Measurements from ENCODE around the gene NFIA.

Gene NFIA

GRCh38 chr1:61173118-61173517 is 90.8 kb downstream of the NFIA start:
- TF ChIP-seq, protein P1, sequence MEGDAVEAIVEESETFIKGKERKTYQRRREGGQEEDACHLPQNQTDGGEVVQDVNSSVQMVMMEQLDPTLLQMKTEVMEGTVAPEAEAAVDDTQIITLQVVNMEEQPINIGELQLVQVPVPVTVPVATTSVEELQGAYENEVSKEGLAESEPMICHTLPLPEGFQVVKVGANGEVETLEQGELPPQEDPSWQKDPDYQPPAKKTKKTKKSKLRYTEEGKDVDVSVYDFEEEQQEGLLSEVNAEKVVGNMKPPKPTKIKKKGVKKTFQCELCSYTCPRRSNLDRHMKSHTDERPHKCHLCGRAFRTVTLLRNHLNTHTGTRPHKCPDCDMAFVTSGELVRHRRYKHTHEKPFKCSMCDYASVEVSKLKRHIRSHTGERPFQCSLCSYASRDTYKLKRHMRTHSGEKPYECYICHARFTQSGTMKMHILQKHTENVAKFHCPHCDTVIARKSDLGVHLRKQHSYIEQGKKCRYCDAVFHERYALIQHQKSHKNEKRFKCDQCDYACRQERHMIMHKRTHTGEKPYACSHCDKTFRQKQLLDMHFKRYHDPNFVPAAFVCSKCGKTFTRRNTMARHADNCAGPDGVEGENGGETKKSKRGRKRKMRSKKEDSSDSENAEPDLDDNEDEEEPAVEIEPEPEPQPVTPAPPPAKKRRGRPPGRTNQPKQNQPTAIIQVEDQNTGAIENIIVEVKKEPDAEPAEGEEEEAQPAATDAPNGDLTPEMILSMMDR (IDR thresholded peaks at IDR 0.05; ENCODE audit: low read length): no peak
- TF ChIP-seq EZH2 (optimal IDR thresholded peaks at IDR 0.05; ENCODE audit: low read depth, low read length): no peak
- TF ChIP-seq EZH2phosphoT487 (IDR thresholded peaks at IDR 0.05; ENCODE audit: low read length): no peak

GRCh38 chr1:61174060-61174795 is 91.9 kb downstream of the NFIA start:
- H3K9ac ChIP-seq (ENCODE audit: low read length): no peak overlapping the region
- H3K4me1 ChIP-seq (ENCODE audit: low read length): peaks cover 11% of the 10 kb centered on the region
- DNase-seq: peak; percentile 30
- no peak overlapping the region for H3K4me3 ChIP-seq (ENCODE audit: low read length)
- H3K9me3 ChIP-seq (replicated peaks; ENCODE audit: insufficient read depth, low read length): no peaks in the 10 kb centered on the region
- no peak overlapping the region for H2AFZ ChIP-seq (ENCODE audit: low read length)
- no peaks in the 10 kb centered on the region for H4K20me1 ChIP-seq (ENCODE audit: insufficient read depth, low read length)
- no peaks in the 10 kb centered on the region for H3F3A ChIP-seq (ENCODE audit: insufficient read depth, low read length)
- no peaks in the 10 kb centered on the region for H3K9me2 ChIP-seq (replicated peaks; ENCODE audit: insufficient read depth, low read length)
- no peaks in the 10 kb centered on the region for H3K36me3 ChIP-seq (replicated peaks; ENCODE audit: insufficient read depth, low read length)
- H3K27me3 ChIP-seq (replicated peaks; ENCODE audit: insufficient read depth, low read length): no peaks in the 10 kb centered on the region
- H3K4me2 ChIP-seq (ENCODE audit: low read depth, low read length): no peak overlapping the region
- no peak for TF ChIP-seq EZH2phosphoT487 (IDR thresholded peaks at IDR 0.05; ENCODE audit: low read length)
- TF ChIP-seq, protein P1 (IDR thresholded peaks at IDR 0.05; ENCODE audit: low read length): no peak
- no peak for TF ChIP-seq EZH2 (optimal IDR thresholded peaks at IDR 0.05; ENCODE audit: low read depth, low read length)
- no peaks in the 10 kb centered on the region for H3K79me2 ChIP-seq (ENCODE audit: low read length)
- no peak overlapping the region for H3K27ac ChIP-seq (ENCODE audit: low read length)

More at GRCh38 chr1:61173118-61173517, 90.8 kb downstream of the NFIA start:
- no peak overlapping the region for H3K27ac ChIP-seq (ENCODE audit: low read length)
- H3K9me2 ChIP-seq (replicated peaks; ENCODE audit: insufficient read depth, low read length): no peaks in the 10 kb centered on the region
- no peaks in the 10 kb centered on the region for H3F3A ChIP-seq (ENCODE audit: insufficient read depth, low read length)
- H3K9ac ChIP-seq (ENCODE audit: low read length): no peak overlapping the region
- no peaks in the 10 kb centered on the region for H3K9me3 ChIP-seq (replicated peaks; ENCODE audit: insufficient read depth, low read length)
- DNase-seq: no peak
- no peaks in the 10 kb centered on the region for H3K79me2 ChIP-seq (ENCODE audit: low read length)
- peaks cover 11% of the 10 kb centered on the region for H3K4me1 ChIP-seq (ENCODE audit: low read length)
- H4K20me1 ChIP-seq (ENCODE audit: insufficient read depth, low read length): no peaks in the 10 kb centered on the region
- H2AFZ ChIP-seq (ENCODE audit: low read length): no peak overlapping the region
- H3K27me3 ChIP-seq (replicated peaks; ENCODE audit: insufficient read depth, low read length): no peaks in the 10 kb centered on the region
- H3K36me3 ChIP-seq (replicated peaks; ENCODE audit: insufficient read depth, low read length): no peaks in the 10 kb centered on the region
- H3K4me3 ChIP-seq (ENCODE audit: low read length): no peak overlapping the region
- H3K4me2 ChIP-seq (ENCODE audit: low read depth, low read length): no peak overlapping the region

GRCh38 chr1:61175976-61176375 is 93.6 kb downstream of the NFIA start:
- Histone ChIP-seq H3F3A (ENCODE audit: insufficient read depth, low read length) (no peaks in the 10 kb centered on the region), H3K27ac (ENCODE audit: low read length) (no peak overlapping the region), H4K20me1 (ENCODE audit: insufficient read depth, low read length) (no peaks in the 10 kb centered on the region), H3K9me3 (replicated peaks; ENCODE audit: insufficient read depth, low read length) (no peaks in the 10 kb centered on the region), H3K27me3 (replicated peaks; ENCODE audit: insufficient read depth, low read length) (no peaks in the 10 kb centered on the region), H2AFZ (ENCODE audit: low read length) (no peak overlapping the region), H3K4me3 (ENCODE audit: low read length) (no peak overlapping the region), H3K4me2 (ENCODE audit: low read depth, low read length) (no peak overlapping the region), H3K36me3 (replicated peaks; ENCODE audit: insufficient read depth, low read length) (no peaks in the 10 kb centered on the region), H3K9me2 (replicated peaks; ENCODE audit: insufficient read depth, low read length) (no peaks in the 10 kb centered on the region), H3K9ac (ENCODE audit: low read length) (no peak overlapping the region), H3K79me2 (ENCODE audit: low read length) (no peaks in the 10 kb centered on the region), H3K4me1 (ENCODE audit: low read length) (peaks cover 11% of the 10 kb centered on the region)
- no peak for TF ChIP-seq EZH2 (optimal IDR thresholded peaks at IDR 0.05; ENCODE audit: low read depth, low read length)
- TF ChIP-seq, protein P1 (IDR thresholded peaks at IDR 0.05; ENCODE audit: low read length): no peak
- no peak for TF ChIP-seq EZH2phosphoT487 (IDR thresholded peaks at IDR 0.05; ENCODE audit: low read length)
- DNase-seq: no peak
